Epithelial cell of proximal tubule (primary cell): Measurements from ENCODE around the gene WFDC10B. TPM values are rescaled to one million over a fixed set of nuclear protein-coding genes. Genes with fewer than 3 reads are reported as not detected.

Experiments used
- DNase-seq: peaks from one replicate; pipeline ENCODE4 v3.0.0-alpha.2; 2011; ENCODE audit warnings: low read depth
- H3K4me3 ChIP-seq: 2 replicates; pipeline ENCODE4 v1.5.1; 2011; ENCODE audit warnings: low read depth, mild to moderate bottlenecking, low read length
- CTCF ChIP-seq: conservative IDR thresholded peaks from 2 replicates; pipeline ENCODE4 v1.5.1; 2012; ENCODE audit warnings: low read depth, mild to moderate bottlenecking, low read length
- total RNA-seq: library from RNA; depleted of rRNA; stranded (reverse); fragments of >200 nt; gene quantifications from 2 replicates; pipeline ENCODE4 v1.2.3, GENCODE V29; 2015

Gene WFDC10B
- not detected in 2 replicates for total RNA-seq

- no peak for DNase-seq
- TF ChIP-seq CTCF, result no peak
- no peak within 1 kb of the TSS for H3K4me3 ChIP-seq
Observed at GRCh38 chr20:45704969-45705637, at the start of gene WFDC10B. Gene WFDC10B (minus strand): TSS chr20:45705019. CDS start chr20:45685992, 19,027 bp downstream.

GRCh38 chr20:45752746-45753145 lies 47.9 kb upstream of the WFDC10B start:
- H3K4me3 ChIP-seq, result no peak overlapping the region
- TF ChIP-seq CTCF, result no peak
- DNase-seq, result no peak

GRCh38 chr20:45751721-45752120 lies 46.9 kb upstream of the WFDC10B start:
- no peak overlapping the region for H3K4me3 ChIP-seq
- TF ChIP-seq CTCF, result no peak
- DNase-seq, result no peak

GRCh38 chr20:45745015-45745414 lies 40.2 kb upstream of the WFDC10B start:
- no peak for TF ChIP-seq CTCF

GRCh38 chr20:45742596-45742995 lies 37.8 kb upstream of the WFDC10B start:
- DNase-seq, result no peak
- no peak for TF ChIP-seq CTCF

More at GRCh38 chr20:45745015-45745414, 40.2 kb upstream of the WFDC10B start:
- H3K4me3 ChIP-seq, result no peak overlapping the region
- no peak for DNase-seq

GRCh38 chr20:45735988-45736387 lies 31.2 kb upstream of the WFDC10B start:
- no peak overlapping the region for H3K4me3 ChIP-seq
- no peak for TF ChIP-seq CTCF
- DNase-seq, result no peak

More at GRCh38 chr20:45742596-45742995, 37.8 kb upstream of the WFDC10B start:
- H3K4me3 ChIP-seq, result no peak overlapping the region

GRCh38 chr20:45735552-45735951 lies 30.7 kb upstream of the WFDC10B start:
- H3K4me3 ChIP-seq, result no peak overlapping the region
- no peak for DNase-seq
- no peak for TF ChIP-seq CTCF
